ENCODE measurements around the gene SPP2. TPM values are rescaled to one million over a fixed set of nuclear protein-coding genes. Genes with fewer than 3 reads are reported as not detected.

Gene SPP2
- total RNA-seq, 4 donors from 2014 or later = 0.60 TPM; not detected in 3

- Histone ChIP-seq H3K27ac (no peak overlapping the region), H3K27me3 (no peaks in the 10 kb centered on the region), H3K9me3 (no peaks in the 10 kb centered on the region), H3K4me1 (no peaks in the 10 kb centered on the region), H3K36me3 (no peaks in the 10 kb centered on the region), H3K4me3 (no peak overlapping the region)
- TF ChIP-seq CTCF (IDR thresholded peaks at IDR 0.05 in 4 of 5, conservative IDR thresholded peaks at IDR 0.05 in 1 of 5) = no peak
- TF ChIP-seq POLR2A (IDR thresholded peaks at IDR 0.05) = no peak
- in situ Hi-C loops (cut with MboI; ENCODE audit: low sequenced_read_pairs in 4 of 4) = no loop called here
- ATAC-seq (no peak), DNase-seq (no peak)
- intact Hi-C loops (cut with DNase I; ENCODE audit: low total_unique reads) = no loop called here
Observed at GRCh38 chr2:234111523-234111922, 61.0 kb downstream of the SPP2 start.

- intact Hi-C loops (cut with DNase I; ENCODE audit: low total_unique reads) = no loop called here
- ATAC-seq (no peak), DNase-seq (no peak)
- Histone ChIP-seq H3K36me3 (no peaks in the 10 kb centered on the region), H3K9me3 (no peaks in the 10 kb centered on the region), H3K27me3 (no peaks in the 10 kb centered on the region), H3K4me1 (no peaks in the 10 kb centered on the region), H3K27ac (no peak overlapping the region), H3K4me3 (no peak overlapping the region)
- in situ Hi-C loops (cut with MboI; ENCODE audit: low sequenced_read_pairs in 4 of 4) = no loop called here
- TF ChIP-seq POLR2A (IDR thresholded peaks at IDR 0.05) (no peak), CTCF (IDR thresholded peaks at IDR 0.05 in 4 of 5, conservative IDR thresholded peaks at IDR 0.05 in 1 of 5) (no peak)
Observed at GRCh38 chr2:234116010-234116409, 65.5 kb downstream of the SPP2 start.

- Histone ChIP-seq H3K36me3 (no peaks in the 10 kb centered on the region), H3K27me3 (no peaks in the 10 kb centered on the region), H3K4me3 (no peak overlapping the region), H3K9me3 (no peaks in the 10 kb centered on the region), H3K27ac (no peak overlapping the region), H3K4me1 (no peaks in the 10 kb centered on the region)
- DNase-seq = no peak
- in situ Hi-C loops (cut with MboI; ENCODE audit: low sequenced_read_pairs in 4 of 4) = no loop called here
- intact Hi-C loops (cut with DNase I; ENCODE audit: low total_unique reads) = no loop called here
- no peak for ATAC-seq
- no peak for TF ChIP-seq POLR2A (IDR thresholded peaks at IDR 0.05)
- no peak for TF ChIP-seq CTCF (IDR thresholded peaks at IDR 0.05 in 4 of 5, conservative IDR thresholded peaks at IDR 0.05 in 1 of 5)
Observed at GRCh38 chr2:234121999-234122398, 71.5 kb downstream of the SPP2 start.

GRCh38 chr2:234125451-234126145, 75.1 kb downstream of the SPP2 start:
- no peaks in the 10 kb centered on the region for H3K4me1 ChIP-seq
- intact Hi-C loops (cut with DNase I; ENCODE audit: low total_unique reads) = no loop called here
- no peak overlapping the region for H3K4me3 ChIP-seq
- no peaks in the 10 kb centered on the region for H3K9me3 ChIP-seq
- ATAC-seq (no peak), DNase-seq (no peak)
- no peaks in the 10 kb centered on the region for H3K36me3 ChIP-seq
- in situ Hi-C loops (cut with MboI; ENCODE audit: low sequenced_read_pairs in 4 of 4) = loop anchor here in 1 of 4 donors (25.0 kb wide), 1 partner anchor 362 kb away; the partner anchor contains the start of gene ARL4C
- no peaks in the 10 kb centered on the region for H3K27me3 ChIP-seq
- no peak overlapping the region for H3K27ac ChIP-seq
- TF ChIP-seq CTCF (IDR thresholded peaks at IDR 0.05 in 4 of 5, conservative IDR thresholded peaks at IDR 0.05 in 1 of 5) (no peak), POLR2A (IDR thresholded peaks at IDR 0.05) (no peak)

GRCh38 chr2:234126146-234126470, 75.6 kb downstream of the SPP2 start:
- no peaks in the 10 kb centered on the region for H3K27me3 ChIP-seq
- no peak overlapping the region for H3K27ac ChIP-seq
- no peaks in the 10 kb centered on the region for H3K36me3 ChIP-seq
- ATAC-seq = no peak
- TF ChIP-seq CTCF (IDR thresholded peaks at IDR 0.05 in 4 of 5, conservative IDR thresholded peaks at IDR 0.05 in 1 of 5) (no peak), POLR2A (IDR thresholded peaks at IDR 0.05) (no peak)
- intact Hi-C loops (cut with DNase I; ENCODE audit: low total_unique reads) (no loop called here), in situ Hi-C loops (cut with MboI; ENCODE audit: low sequenced_read_pairs in 4 of 4) (loop anchor here in 1 of 4 donors (25.0 kb wide), 1 partner anchor 361 kb away; the partner anchor contains the start of gene ARL4C)
- DNase-seq = no peak
- no peaks in the 10 kb centered on the region for H3K9me3 ChIP-seq
- no peaks in the 10 kb centered on the region for H3K4me1 ChIP-seq
- no peak overlapping the region for H3K4me3 ChIP-seq
